CD4-positive, alpha-beta T cell treated with Interleukin-12 subunit alpha and Interleukin-12 subunit beta, for 1 hour (primary cell): ENCODE results near the gene ZDHHC19.
"Not testable (repeated sequence)": the region's sequence is repeated elsewhere in the genome, so short reads cannot be mapped to it uniquely, and the experiment has no call there.

ENCODE experiments used
- DNase-seq: peaks from one replicate; pipeline ENCODE4 v3.0.0-alpha.2; 2020

Gene ZDHHC19

GRCh38 chr3:196210673-196211556 is at the start of gene ZDHHC19:
Gene ZDHHC19 (minus strand): TSS chr3:196211400. CDS start chr3:196211315, 85 bp downstream.
- DNase-seq: no peak

GRCh38 chr3:196260784-196261183 is 49.6 kb upstream of the ZDHHC19 start:
- DNase-seq: no peak

GRCh38 chr3:196255776-196256175 is 44.6 kb upstream of the ZDHHC19 start:
- DNase-seq: no peak

GRCh38 chr3:196254376-196255283 is 43.4 kb upstream of the ZDHHC19 start:
- DNase-seq: no peak

- no peak for DNase-seq
Measured at GRCh38 chr3:196251918-196252317, 40.7 kb upstream of the ZDHHC19 start.

- no peak for DNase-seq
Measured at GRCh38 chr3:196246612-196247308, 35.6 kb upstream of the ZDHHC19 start.

GRCh38 chr3:196244166-196244565 is 33.0 kb upstream of the ZDHHC19 start:
- not testable (repeated sequence) for DNase-seq

- DNase-seq: no peak
Measured at GRCh38 chr3:196241704-196242103, 30.5 kb upstream of the ZDHHC19 start.

GRCh38 chr3:196240424-196240823 is 29.2 kb upstream of the ZDHHC19 start:
- DNase-seq: no peak

- no peak for DNase-seq
Measured at GRCh38 chr3:196238612-196239560, 27.7 kb upstream of the ZDHHC19 start.

GRCh38 chr3:196237203-196237602 is 26.0 kb upstream of the ZDHHC19 start:
- DNase-seq: no peak

- DNase-seq: no peak
Measured at GRCh38 chr3:196236223-196236622, 25.0 kb upstream of the ZDHHC19 start.

- no peak for DNase-seq
Measured at GRCh38 chr3:196235452-196236122, 24.4 kb upstream of the ZDHHC19 start.

- no peak for DNase-seq
Measured at GRCh38 chr3:196232882-196233251, 21.7 kb upstream of the ZDHHC19 start.

GRCh38 chr3:196232154-196232881 is 21.1 kb upstream of the ZDHHC19 start:
- DNase-seq: no peak

GRCh38 chr3:196227629-196228493 is 16.7 kb upstream of the ZDHHC19 start:
- DNase-seq: no peak

- no peak for DNase-seq
Measured at GRCh38 chr3:196227121-196227561, 15.9 kb upstream of the ZDHHC19 start.

GRCh38 chr3:196225763-196226364 is 14.7 kb upstream of the ZDHHC19 start:
- DNase-seq: no peak

- no peak for DNase-seq
Measured at GRCh38 chr3:196225086-196225485, 13.9 kb upstream of the ZDHHC19 start.
